Right lobe of liver (tissue), 6 donors: ENCODE measurements around the gene TFEC. TPM values are rescaled to one million over a fixed set of nuclear protein-coding genes. Genes with fewer than 3 reads are reported as not detected.
A peak's percentile ranks its signal among the peaks of the same experiment; 100 is the strongest.

ENCODE experiments used
- ATAC-seq, 4 donors: fragments of 200-7000 bp; cut with Tn5 transposase; one replicate each; pipeline ENCODE4 v1.9.1; 2020; ENCODE audit warnings: mild to moderate bottlenecking in 4 of 4, moderate library complexity in 4 of 4
- DNase-seq, 3 donors: peaks; one replicate each; pipeline ENCODE4 v3.0.0-alpha.2; 2020
- H3K27ac ChIP-seq, 3 donors: fragments of 200-600 bp; one replicate each; pipeline ENCODE4 v1.8.0; 2022
- H3K27me3 ChIP-seq, 2 donors: fragments of 200-600 bp; one replicate each; pipeline ENCODE4 v1.8.0; 2022
- H3K36me3 ChIP-seq, 4 donors: fragments of 200-600 bp; sonication (generic) in 1 of 4; one replicate each; pipeline versions ENCODE4 v1.5.1 to v1.8.0; 2017 to 2022; ENCODE audit warnings: control low read depth in 1 of 4
- H3K4me1 ChIP-seq, 4 donors: fragments of 200-600 bp; sonication (generic) in 1 of 4; one replicate each; pipeline versions ENCODE4 v1.5.1 to v1.8.0; 2017 to 2022; ENCODE audit warnings: control low read depth in 1 of 4
- H3K4me3 ChIP-seq, 3 donors: fragments of 200-600 bp; one replicate each; pipeline ENCODE4 v1.8.0; 2022
- H3K9me3 ChIP-seq, 4 donors: fragments of 200-600 bp; sonication (generic) in 1 of 4; one replicate each; pipeline versions ENCODE4 v1.5.1 to v1.8.0; 2017 to 2022; ENCODE audit warnings: control low read depth in 1 of 4
- POLR2A ChIP-seq: fragments of 450-650 bp; IDR thresholded peaks from one replicate; pipeline ENCODE4 v1.6.1; 2017; ENCODE audit warnings: antibody characterized with exemption, mild to moderate bottlenecking
- WGBS: methylation state at CpG from one replicate; pipeline ENCODE4 v1.1.6; 2018; ENCODE audit warnings: low coverage, low lambda C conversion rate; ENCODE audit not compliant: insufficient coverage; ENCODE audit errors: missing lambda C conversion rate; 5-methylcytosine and 5-hydroxymethylcytosine counted together
- intact Hi-C, 2 donors: fragments of 100-400 bp; cut with DNase I; formaldehyde crosslinking; loops; one replicate each; pipeline versions ENCODE4 v1.11.2 to v1.14.1; 2022
- total RNA-seq, 6 experiments: library from RNA; depleted of rRNA in 2 of 6; stranded (reverse); fragments of >200 nt in 2 of 6; fragmentation: NEBNext Ultra II Directional in 3 of 6; extraction: Animal tissue kit (Norgen Biotek cat#: 25700) in 3 of 6; gene quantifications; one replicate each; pipeline versions ENCODE4 v1.1.0 to v1.2.4, GENCODE V29; 2016 to 2023
- TF ChIP-seq, protein P1 (sequence below), 4 donors: fragments of 200-600 bp in 3 of 4; fragments of 450-650 bp in 1 of 4; IDR thresholded peaks; one replicate each; pipeline versions ENCODE4 v1.5.1 to v1.8.0; 2016 to 2022; ENCODE audit warnings: antibody characterized with exemption in 4 of 4, mild to moderate bottlenecking in 2 of 4
- donor health status: DM: no; HTN: yes; CAD: no.
- donor health status: DM: no; HTN: no; CAD: no.
- donor health status: DM: no; HTN: no; CAD: no.
- donor health status: DM: no; HTN: yes; CAD: no.
- donor health status: DM: no; HTN: yes; CAD: no.

TFEC gene
- total RNA-seq, 6 experiments from 2014 or later: 0.95 to 5.4 (median 2.4) TPM

DNA sequence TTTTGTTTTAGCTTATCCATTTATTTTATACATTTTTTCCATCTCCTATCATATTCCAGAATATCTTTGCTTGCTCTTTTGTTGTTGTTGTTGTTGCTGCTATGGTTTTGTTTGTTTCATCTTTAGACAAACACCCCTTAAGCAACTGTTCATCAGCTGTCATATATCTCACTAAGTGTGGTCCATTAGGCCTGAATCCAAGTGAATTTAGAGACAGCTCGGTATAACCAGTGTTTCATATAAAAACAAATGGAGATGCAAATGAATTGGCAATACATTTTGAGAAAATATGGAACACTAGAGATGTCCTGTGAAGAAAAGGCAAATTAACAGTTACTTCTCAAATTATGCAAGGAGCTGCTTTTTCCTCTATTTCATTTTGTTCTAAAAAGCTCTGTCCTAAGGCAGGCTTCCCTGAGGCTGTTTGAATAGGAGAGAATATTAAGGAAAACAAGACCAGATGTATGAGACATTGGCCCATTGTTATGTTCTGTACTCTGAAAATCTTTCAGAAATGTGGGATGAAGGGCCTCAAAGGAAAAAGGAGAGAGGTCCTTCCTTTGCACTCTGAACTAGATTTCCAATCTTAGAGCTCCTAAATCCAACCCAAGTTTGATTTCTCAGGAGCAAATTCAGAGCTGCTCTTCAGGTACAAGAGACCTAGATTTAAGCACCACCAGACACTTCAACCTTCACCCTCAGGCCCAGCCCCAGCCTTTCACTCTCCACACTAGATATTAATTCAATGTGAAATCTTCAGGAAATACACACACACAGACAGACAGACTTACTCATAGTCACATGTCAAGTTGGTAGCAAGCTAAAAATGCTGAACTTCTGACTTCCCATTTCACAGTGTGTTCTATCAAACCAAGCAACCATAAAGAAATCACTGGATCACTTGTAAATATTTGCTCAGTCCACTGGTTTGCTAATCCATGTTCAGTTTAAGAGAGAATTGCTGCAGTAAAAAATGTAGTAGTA lies 5.4 kb downstream of the TFEC start:
- Histone ChIP-seq H3K4me1 (no peaks in the 10 kb centered on the region), H3K4me3 (no peak overlapping the region), H3K36me3 (no peaks in the 10 kb centered on the region), H3K9me3 (no peaks in the 10 kb centered on the region), H3K27me3 (no peaks in the 10 kb centered on the region), H3K27ac (no peak overlapping the region)
- intact Hi-C loops: no loop called here
- WGBS: 15% methylated on average over 1 of the region's 1 CpG
- TF ChIP-seq, protein P1, sequence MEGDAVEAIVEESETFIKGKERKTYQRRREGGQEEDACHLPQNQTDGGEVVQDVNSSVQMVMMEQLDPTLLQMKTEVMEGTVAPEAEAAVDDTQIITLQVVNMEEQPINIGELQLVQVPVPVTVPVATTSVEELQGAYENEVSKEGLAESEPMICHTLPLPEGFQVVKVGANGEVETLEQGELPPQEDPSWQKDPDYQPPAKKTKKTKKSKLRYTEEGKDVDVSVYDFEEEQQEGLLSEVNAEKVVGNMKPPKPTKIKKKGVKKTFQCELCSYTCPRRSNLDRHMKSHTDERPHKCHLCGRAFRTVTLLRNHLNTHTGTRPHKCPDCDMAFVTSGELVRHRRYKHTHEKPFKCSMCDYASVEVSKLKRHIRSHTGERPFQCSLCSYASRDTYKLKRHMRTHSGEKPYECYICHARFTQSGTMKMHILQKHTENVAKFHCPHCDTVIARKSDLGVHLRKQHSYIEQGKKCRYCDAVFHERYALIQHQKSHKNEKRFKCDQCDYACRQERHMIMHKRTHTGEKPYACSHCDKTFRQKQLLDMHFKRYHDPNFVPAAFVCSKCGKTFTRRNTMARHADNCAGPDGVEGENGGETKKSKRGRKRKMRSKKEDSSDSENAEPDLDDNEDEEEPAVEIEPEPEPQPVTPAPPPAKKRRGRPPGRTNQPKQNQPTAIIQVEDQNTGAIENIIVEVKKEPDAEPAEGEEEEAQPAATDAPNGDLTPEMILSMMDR (IDR thresholded peaks at IDR 0.05): no peak
- no peak for TF ChIP-seq POLR2A
- ATAC-seq (peak; percentile 47 to 71 (median 62)), DNase-seq (no peak)

DNA sequence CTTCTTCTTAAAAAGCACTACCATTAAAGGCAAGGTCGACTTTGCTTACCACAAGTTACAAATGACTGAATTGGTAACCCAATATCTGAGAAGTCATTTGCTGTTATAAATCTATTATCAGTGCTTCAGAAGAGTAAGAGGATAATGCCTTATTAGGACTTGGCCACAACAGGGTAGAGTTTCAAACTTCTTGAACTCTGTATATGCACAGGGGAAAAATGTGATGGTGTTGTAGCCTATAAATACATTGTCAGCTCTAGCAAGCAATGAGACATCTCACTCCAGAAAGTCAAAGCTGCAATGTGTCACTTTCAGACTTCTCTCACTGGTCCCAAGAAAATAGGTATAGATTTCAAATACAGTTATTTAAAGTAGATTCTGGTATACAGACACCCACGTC lies 9.3 kb downstream of the TFEC start:
- H3K4me3 ChIP-seq: no peak overlapping the region
- no peaks in the 10 kb centered on the region for H3K9me3 ChIP-seq
- no peak for ATAC-seq
- no peaks in the 10 kb centered on the region for H3K27me3 ChIP-seq
- TF ChIP-seq POLR2A: no peak
- TF ChIP-seq, protein P1 (IDR thresholded peaks at IDR 0.05): no peak
- no peak for DNase-seq
- intact Hi-C loops: no loop called here
- no peaks in the 10 kb centered on the region for H3K4me1 ChIP-seq
- 56% methylated on average over 2 of the region's 2 CpGs for WGBS
- H3K36me3 ChIP-seq: no peaks in the 10 kb centered on the region
- no peak overlapping the region for H3K27ac ChIP-seq

DNA sequence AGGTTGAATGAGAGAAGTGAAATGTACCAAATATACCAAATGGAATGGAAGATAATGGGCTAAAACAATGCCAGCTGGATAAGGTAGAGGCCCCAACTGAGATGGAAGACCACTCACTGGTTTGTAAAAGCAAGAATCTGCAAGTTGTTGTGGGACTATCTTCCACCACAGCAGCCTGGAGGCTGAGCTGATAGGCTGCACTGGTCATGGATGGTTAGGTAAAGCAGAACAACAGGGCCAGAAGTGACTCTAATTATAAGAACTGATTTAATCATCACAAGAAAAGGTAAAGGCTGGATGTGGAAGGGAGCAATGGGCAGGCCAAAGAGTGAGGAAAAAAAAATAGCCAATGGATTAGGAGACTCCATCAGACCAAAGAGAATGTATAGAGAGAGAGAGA lies 11.8 kb downstream of the TFEC start:
- DNase-seq (no peak), ATAC-seq (no peak)
- Histone ChIP-seq H3K36me3 (no peaks in the 10 kb centered on the region), H3K9me3 (no peaks in the 10 kb centered on the region), H3K4me3 (no peak overlapping the region), H3K27ac (no peak overlapping the region), H3K4me1 (no peaks in the 10 kb centered on the region), H3K27me3 (no peaks in the 10 kb centered on the region)
- TF ChIP-seq, protein P1 (IDR thresholded peaks at IDR 0.05): no peak
- TF ChIP-seq POLR2A: no peak
- intact Hi-C loops: no loop called here

DNA sequence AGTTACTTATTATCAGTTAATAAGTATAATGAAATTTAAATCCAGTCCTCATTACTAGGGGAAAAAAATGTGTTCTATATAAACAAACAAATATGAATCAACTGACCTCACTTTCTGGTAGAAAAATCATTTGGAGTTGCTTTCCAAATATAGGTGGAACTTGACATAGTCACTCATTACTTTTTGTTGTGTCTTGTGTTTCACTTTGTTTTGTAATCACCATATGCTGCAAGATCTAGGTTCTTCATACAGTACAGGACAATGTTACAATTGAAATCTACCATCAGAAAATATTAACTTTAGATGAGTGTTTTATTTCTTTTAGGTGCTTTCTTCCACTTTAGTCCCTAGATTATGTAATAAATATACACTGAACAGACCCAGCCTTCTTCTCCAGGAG lies 16.9 kb downstream of the TFEC start:
- TF ChIP-seq, protein P1 (IDR thresholded peaks at IDR 0.05): no peak
- no peak for TF ChIP-seq POLR2A
- no peak overlapping the region for H3K27ac ChIP-seq
- DNase-seq: no peak
- no peak overlapping the region for H3K4me3 ChIP-seq
- intact Hi-C loops: no loop called here
- no peak for ATAC-seq
- no peaks in the 10 kb centered on the region for H3K4me1 ChIP-seq
- no peaks in the 10 kb centered on the region for H3K27me3 ChIP-seq
- no peaks in the 10 kb centered on the region for H3K9me3 ChIP-seq
- H3K36me3 ChIP-seq: no peaks in the 10 kb centered on the region
